GM10847 (cell line): ENCODE measurements around the gene RPGR.

Source experiments
- POLR2A ChIP-seq: IDR thresholded peaks from 2 replicates; pipeline ENCODE4 v1.6.1; 2011; ENCODE audit not compliant: insufficient read length; ENCODE audit errors: extremely low read depth

The RPGR gene

DNA sequence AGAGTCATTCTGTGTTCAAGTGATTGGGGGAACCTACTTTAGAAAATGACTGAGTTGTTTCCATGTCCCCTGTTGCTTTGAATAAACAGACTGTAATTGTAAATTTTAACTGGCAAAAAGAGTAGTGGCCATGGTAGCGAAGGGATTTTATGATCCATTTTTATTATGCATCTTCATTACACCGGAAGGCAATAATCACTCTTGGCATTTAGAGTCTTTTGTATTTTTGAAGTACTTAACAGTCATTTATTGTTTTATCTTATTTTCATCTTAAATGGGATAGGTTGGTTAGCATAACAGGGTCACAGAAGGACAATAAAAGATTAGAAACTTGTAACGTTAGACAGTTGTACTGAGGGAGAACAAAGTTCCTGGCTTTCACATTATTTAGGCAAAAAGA, 14.1 kb upstream of the RPGR start:
- TF ChIP-seq POLR2A, result no peak

DNA sequence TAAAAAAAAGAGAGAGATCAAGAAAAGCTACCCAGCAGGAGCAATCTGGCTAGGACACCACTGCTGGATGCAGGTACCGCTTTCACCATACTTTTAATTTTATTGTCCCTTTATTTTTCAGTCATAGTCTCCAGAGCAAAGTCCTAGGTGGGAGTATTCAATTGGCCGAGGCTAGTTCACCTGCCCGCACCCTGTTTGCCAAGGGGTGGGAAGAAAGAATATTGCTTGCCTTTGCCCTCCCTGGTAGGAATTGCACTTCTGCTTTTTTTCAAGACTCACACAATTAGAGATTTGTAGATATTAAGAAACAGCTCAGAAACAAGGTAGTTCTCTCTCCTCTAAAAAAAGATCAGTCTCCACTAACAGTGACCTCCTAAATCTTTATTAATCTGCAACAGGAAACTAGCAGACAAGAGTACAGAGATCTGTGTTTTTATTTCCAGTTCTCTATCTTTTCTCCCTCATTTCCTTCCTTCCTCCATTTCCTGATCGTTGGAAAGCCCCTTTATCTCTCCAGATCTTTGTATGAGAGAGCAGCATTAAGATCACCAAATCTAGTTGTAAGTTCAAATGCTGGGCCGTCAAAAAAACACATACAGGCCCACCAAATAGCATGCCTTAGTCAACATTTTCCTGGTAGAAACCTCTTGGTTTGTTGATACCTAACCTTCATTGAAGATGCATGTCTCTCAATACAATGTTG, 9.4 kb upstream of the RPGR start:
- TF ChIP-seq POLR2A, result no peak

- TF ChIP-seq POLR2A, result no peak
These were observed 8.1 kb upstream of the RPGR start for GRCh38 chrX:38335382-38335781.

DNA sequence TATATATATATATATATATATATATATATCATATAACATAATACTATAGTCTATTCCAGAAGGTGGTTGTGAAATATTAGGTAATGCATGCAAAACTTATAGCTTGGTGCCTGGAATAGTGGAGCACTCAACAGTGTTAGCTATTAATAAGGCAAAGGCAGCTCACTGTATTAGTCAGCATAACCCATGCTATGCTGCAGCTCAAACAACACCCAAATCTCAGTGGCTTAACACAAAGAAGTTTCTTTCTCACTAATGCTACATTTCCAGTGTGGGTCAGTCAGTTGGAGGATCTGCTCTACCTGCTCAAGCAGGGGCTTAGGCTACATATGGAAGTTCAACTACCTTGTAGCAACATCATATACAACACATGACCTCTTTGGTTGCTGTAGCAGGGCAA, 5.2 kb upstream of the RPGR start:
- no peak for TF ChIP-seq POLR2A

DNA sequence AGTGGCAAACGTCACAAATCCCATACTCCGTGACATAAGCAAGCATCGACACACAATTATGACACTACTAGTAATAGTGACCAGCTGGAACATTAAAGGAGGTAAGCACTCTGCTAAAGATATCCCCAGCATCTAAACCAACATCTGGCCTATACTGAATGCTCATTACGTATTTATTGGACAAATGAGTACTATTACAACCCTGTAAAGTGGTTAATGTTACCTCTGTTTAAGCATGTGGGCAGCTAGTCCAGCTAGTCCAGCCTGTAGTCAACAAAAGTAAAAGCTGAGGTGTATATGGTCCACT, 419 bp upstream of the RPGR start:
- TF ChIP-seq POLR2A, result no peak

- no peak for TF ChIP-seq POLR2A
These were observed 1.2 kb downstream of the RPGR start for GRCh38 chrX:38326086-38326485.

- no peak for TF ChIP-seq POLR2A
These were observed 6.5 kb downstream of the RPGR start for GRCh38 chrX:38320819-38321218.

GRCh38 chrX:38318606-38319005, 8.7 kb downstream of the RPGR start:
- no peak for TF ChIP-seq POLR2A

GRCh38 chrX:38318196-38318595, 9.1 kb downstream of the RPGR start:
- TF ChIP-seq POLR2A, result no peak

GRCh38 chrX:38315186-38315585, 12.1 kb downstream of the RPGR start:
- no peak for TF ChIP-seq POLR2A

DNA sequence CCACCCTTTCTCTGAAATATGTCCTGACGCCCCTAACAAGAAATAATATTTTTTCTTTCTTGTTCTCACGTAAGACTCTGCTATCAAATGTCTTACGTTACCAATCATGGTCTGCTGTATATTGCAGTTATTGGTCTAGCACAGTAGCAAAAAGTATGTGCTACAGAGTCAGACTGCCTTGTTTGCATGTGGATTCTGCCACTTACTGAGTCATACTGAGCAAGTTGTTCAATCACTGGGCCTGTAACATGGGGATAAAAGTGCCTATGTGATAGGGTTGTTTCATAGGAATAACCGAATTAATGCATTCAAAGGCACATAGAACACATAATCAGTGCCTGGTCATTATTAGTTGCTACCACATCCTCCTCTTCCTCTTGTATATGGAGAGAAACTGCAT, 14.1 kb downstream of the RPGR start:
- no peak for TF ChIP-seq POLR2A

GRCh38 chrX:38312436-38312835, 14.9 kb downstream of the RPGR start:
- TF ChIP-seq POLR2A, result no peak

DNA sequence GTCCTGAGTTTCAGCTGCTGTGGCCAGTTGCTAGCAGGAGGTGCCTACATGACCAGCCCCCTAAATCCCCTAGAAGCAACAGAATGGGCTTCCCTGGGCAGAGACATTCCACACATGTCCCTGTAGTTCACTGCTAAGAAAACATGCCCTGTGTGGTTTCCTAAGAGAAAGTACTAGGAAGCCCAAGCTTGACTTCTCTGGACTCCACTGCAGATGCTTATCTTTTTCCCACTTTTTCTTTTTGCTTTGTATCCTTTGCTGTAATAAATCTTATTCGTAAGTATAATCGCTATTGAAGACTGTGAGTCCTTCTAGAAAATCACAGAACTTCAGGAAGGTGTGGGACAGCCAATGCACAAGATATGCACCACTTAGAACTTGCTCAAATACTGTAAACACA, 15.6 kb downstream of the RPGR start:
- TF ChIP-seq POLR2A, result no peak

GRCh38 chrX:38305971-38306370, 21.3 kb downstream of the RPGR start:
- TF ChIP-seq POLR2A, result no peak

DNA sequence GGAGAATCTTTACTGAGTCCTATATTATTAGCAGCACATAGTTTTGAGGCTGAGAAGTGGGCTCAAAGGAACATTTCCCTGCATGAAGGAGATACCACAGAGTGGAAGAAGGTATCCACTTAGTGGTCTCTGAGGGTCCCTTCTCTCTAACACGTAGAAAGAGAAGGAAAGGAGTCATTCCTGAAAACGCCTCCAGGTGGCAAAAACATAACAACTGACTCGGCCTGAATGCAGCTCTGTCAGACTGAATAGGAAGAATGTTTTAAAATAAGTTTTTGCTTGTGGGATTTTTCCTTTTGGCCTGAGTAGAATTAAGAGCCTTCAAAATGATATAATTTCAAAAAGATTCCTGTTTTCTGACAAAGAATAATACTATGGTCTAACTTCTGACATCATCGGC, 23.3 kb downstream of the RPGR start:
- TF ChIP-seq POLR2A, result no peak

- no peak for TF ChIP-seq POLR2A
These were observed 33.6 kb downstream of the RPGR start for GRCh38 chrX:38293741-38294140.

- TF ChIP-seq POLR2A, result no peak
These were observed 39.6 kb downstream of the RPGR start for GRCh38 chrX:38287674-38288073.

- TF ChIP-seq POLR2A, result no peak
These were observed 41.7 kb downstream of the RPGR start for GRCh38 chrX:38285649-38286048.
